ENCODE data around the gene HNRNPL. TPM values are rescaled to one million over a fixed set of nuclear protein-coding genes. Genes with fewer than 3 reads are reported as not detected.

Gene HNRNPL
- polyA plus RNA-seq, 2 of the 4 experiments (the other 2 are of a cell fraction) = 380 to 487 TPM

- no peak for TF ChIP-seq FOSL2 (IDR thresholded peaks at IDR 0.05)
- TF ChIP-seq FOSL2 (CRISPR knock-in tag; IDR thresholded peaks at IDR 0.05) = no peak
- TF ChIP-seq HOXA7 (CRISPR knock-in tag; IDR thresholded peaks at IDR 0.05) = no peak
- TF ChIP-seq CEBPB (IDR thresholded peaks at IDR 0.05) = no peak
- no peak for TF ChIP-seq BCL3 (IDR thresholded peaks at IDR 0.05)
- TF ChIP-seq RARB (CRISPR knock-in tag; IDR thresholded peaks at IDR 0.05) = no peak
- TF ChIP-seq ZFP36 (IDR thresholded peaks at IDR 0.05; ENCODE audit: borderline replicate concordance, partially characterized antibody) = no peak
- TF ChIP-seq POLR2A (IDR thresholded peaks at IDR 0.05; ENCODE audit: low read length) = no peak
- TF ChIP-seq TFCP2L1 (CRISPR knock-in tag; IDR thresholded peaks at IDR 0.05) = no peak
- TF ChIP-seq ELK1 (IDR thresholded peaks at IDR 0.05; ENCODE audit: low read depth, low read length) = no peak
- TF ChIP-seq CTCF (IDR thresholded peaks at IDR 0.05) = no peak
- no peak for TF ChIP-seq ZNF302 (CRISPR knock-in tag; IDR thresholded peaks at IDR 0.05)
- no peak for TF ChIP-seq MAZ (IDR thresholded peaks at IDR 0.05; ENCODE audit: borderline replicate concordance, low read depth, low read length)
- TF ChIP-seq USF2 (IDR thresholded peaks at IDR 0.05) = no peak
- no peak for TF ChIP-seq HOXB13 (CRISPR knock-in tag; IDR thresholded peaks at IDR 0.05; ENCODE audit: low read depth)
- TF ChIP-seq JUNB (IDR thresholded peaks at IDR 0.05) = no peak
- TF ChIP-seq FOSB (CRISPR knock-in tag; IDR thresholded peaks at IDR 0.05) = no peak
- POLR2A ChIA-PET = no interaction called here
- no peak overlapping the region for H3K27ac ChIP-seq
- DNase-seq (ENCODE audit: low read depth in 1 of 2, low spot score in 1 of 2) (no peak), FAIRE-seq (no peak), ATAC-seq (no peak)
- no peak overlapping the region for H3K4me3 ChIP-seq
- H3K4me1 ChIP-seq = peaks cover 7% of the 10 kb centered on the region; the same call in 2 of the 3 replicates
- WGBS (ENCODE audit: missing lambda C conversion rate) = 78% methylated on average over 9 of the region's 9 CpGs
- CTCF ChIA-PET = interaction anchor here (1.3 to 31.8 kb wide), 7 partner anchors 8 to 351 kb away, joined by 4 to 652 read pairs (median 5); partner anchors contain the start of genes MRPS12, RINL and SARS2
- H3K4me2 ChIP-seq = no peak overlapping the region
- H3K9me3 ChIP-seq = no peaks in the 10 kb centered on the region
Measured at GRCh38 chr19:38894968-38895367, 45.2 kb upstream of the HNRNPL start.

- ATAC-seq = no peak; a peak in 1 of 6 replicates
- ChIA-PET POLR2A (no interaction called here), CTCF (interaction anchor here (0.9 to 31.8 kb wide), 6 partner anchors 25 to 378 kb away, joined by 3 to 652 read pairs (median 6); partner anchors contain the start of genes MRPS12, RINL and SARS2)
Measured at GRCh38 chr19:38893341-38893771, 43.6 kb upstream of the HNRNPL start.

GRCh38 chr19:38892841-38893240, 43.1 kb upstream of the HNRNPL start:
- Histone ChIP-seq H3K27ac (no peak overlapping the region), H3K9me3 (no peaks in the 10 kb centered on the region), H3K4me2 (no peak overlapping the region), H3K4me1 (no peaks in the 10 kb centered on the region), H3K4me3 (no peak overlapping the region)
- no peak for DNase-seq (ENCODE audit: low read depth in 1 of 2, low spot score in 1 of 2)
- peak in 1 of 2 experiments; percentile 44; a peak in 2 of 6 replicates for ATAC-seq
- ChIA-PET CTCF (interaction anchor here (0.9 to 31.8 kb wide), 5 partner anchors 25 to 378 kb away, joined by 3 to 652 read pairs (median 9); partner anchors contain the start of genes MRPS12, RINL and SARS2), POLR2A (no interaction called here)
- WGBS (ENCODE audit: missing lambda C conversion rate) = 92% methylated on average over 5 of the region's 5 CpGs
- FAIRE-seq = peak; percentile 90
- TF ChIP-seq HOXA7 (CRISPR knock-in tag; IDR thresholded peaks at IDR 0.05) (no peak), POLR2AphosphoS2 (conservative IDR thresholded peaks at IDR 0.05; ENCODE audit: low read length) (no peak), USF2 (IDR thresholded peaks at IDR 0.05) (no peak), REST (IDR thresholded peaks at IDR 0.05) (no peak), HDAC2 (IDR thresholded peaks at IDR 0.05) (no peak), HMGXB4 (CRISPR knock-in tag; IDR thresholded peaks at IDR 0.05; ENCODE audit: borderline replicate concordance) (no peak)

More at GRCh38 chr19:38893341-38893771, 43.6 kb upstream of the HNRNPL start:
- peaks cover under 1% of the 10 kb centered on the region; the same call in 1 of the 3 replicates for H3K4me1 ChIP-seq
- FAIRE-seq = no peak
- H3K4me2 ChIP-seq = no peak overlapping the region
- DNase-seq (ENCODE audit: low read depth in 1 of 2, low spot score in 1 of 2) = no peak
- TF ChIP-seq RCOR1 (IDR thresholded peaks at IDR 0.05; ENCODE audit: low read depth, low read length) (no peak), ZC3H11A (IDR thresholded peaks at IDR 0.05) (0 out of 2 replicates have a peak, but pooled peaks have one; percentile 8)
- no peaks in the 10 kb centered on the region for H3K9me3 ChIP-seq
- WGBS (ENCODE audit: missing lambda C conversion rate) = 92% methylated on average over 14 of the region's 14 CpGs
- H3K27ac ChIP-seq = no peak overlapping the region
- no peak overlapping the region for H3K4me3 ChIP-seq

All from A549 (cell line).